Heart right ventricle (tissue), 16 donors: Measurements from ENCODE around the gene AGMAT. TPM values are rescaled to one million over a fixed set of nuclear protein-coding genes. Genes with fewer than 3 reads are reported as not detected.

Experiments
- ATAC-seq, 8 donors: fragments of 200-7000 bp; cut with Tn5 transposase; one replicate each; pipeline ENCODE4 v1.9.1; 2020; ENCODE audit warnings: mild to moderate bottlenecking in 8 of 8, moderate library complexity in 8 of 8, moderate number of reproducible peaks in 1 of 8
- DNase-seq, 2 donors: peaks; one replicate each; pipeline ENCODE4 v3.0.0-alpha.2; 2020
- H3K27ac ChIP-seq, 10 donors: fragments of 200-600 bp; sonication (generic) in 2 of 10; one replicate each; pipeline versions ENCODE4 v1.5.0 to v1.8.0; 2020 to 2022; ENCODE audit warnings: mild to moderate bottlenecking in 3 of 10
- H3K27me3 ChIP-seq, 7 donors: fragments of 200-600 bp; one replicate each; pipeline ENCODE4 v1.8.0; 2021 to 2022; ENCODE audit warnings: mild to moderate bottlenecking in 2 of 7
- H3K36me3 ChIP-seq, 9 donors: fragments of 200-600 bp; sonication (generic) in 1 of 9; one replicate each; pipeline versions ENCODE4 v1.5.0 to v1.8.0; 2020 to 2022; ENCODE audit warnings: mild to moderate bottlenecking in 2 of 9
- H3K4me1 ChIP-seq, 9 donors: fragments of 200-600 bp; sonication (generic) in 1 of 9; one replicate each; pipeline versions ENCODE4 v1.5.0 to v1.8.0; 2020 to 2022; ENCODE audit warnings: mild to moderate bottlenecking in 4 of 9
- H3K4me3 ChIP-seq, 10 donors: fragments of 200-600 bp; sonication (generic) in 2 of 10; one replicate each; pipeline versions ENCODE4 v1.5.0 to v1.8.0; 2020 to 2022; ENCODE audit warnings: mild to moderate bottlenecking in 7 of 10, moderate library complexity in 2 of 10
- H3K9me3 ChIP-seq, 11 donors: fragments of 200-600 bp in 10 of 11; sonication (generic) in 2 of 11; one replicate each; pipeline versions ENCODE4 v1.5.0 to v1.8.0; 2013 to 2022; ENCODE audit warnings: mild to moderate bottlenecking in 2 of 11, control low read depth in 1 of 11, moderate library complexity in 1 of 11
- WGBS, 2 donors: extraction: QIAGEN DNeasy Blood & Tissue Kit; methylation state at CpG; one replicate each; pipeline ENCODE4 v1.1.7; 2013; ENCODE audit warnings: inconsistent platforms in 1 of 2; 5-methylcytosine and 5-hydroxymethylcytosine counted together
- intact Hi-C, 10 donors: fragments of 100-400 bp; cut with DNase I; formaldehyde crosslinking; loops; one replicate each; pipeline versions ENCODE4 v1.11.1 to v1.14.2; 2022
- polyA plus RNA-seq, 2 donors: library from polyadenylated mRNA; stranded (reverse); fragments of 200-250 nt; gene quantifications; one replicate each; pipeline ENCODE4 v1.2.3, GENCODE V29; 2013
- total RNA-seq, 10 donors: library from RNA; stranded (reverse); fragmentation: NEBNext Ultra II Directional in 3 of 10; extraction: Animal tissue kit (Norgen Biotek cat#: 25700) in 3 of 10; gene quantifications; one replicate each; pipeline versions ENCODE4 v1.2.1 to v1.2.4, GENCODE V29; 2021 to 2023
- TF ChIP-seq, protein P1 (sequence below), 9 donors: fragments of 200-600 bp; sonication (generic) in 2 of 9; IDR thresholded peaks; one replicate each; pipeline versions ENCODE4 v1.5.0 to v1.8.0; 2021 to 2022; ENCODE audit warnings: antibody characterized with exemption in 9 of 9, mild to moderate bottlenecking in 5 of 9, moderate library complexity in 1 of 9
- donor health status: Arrhythmogenic right ventricular cardiomyopathy.
- donor health status: ischemic (EF 13 %, LVEDD 7.1; RV severe dilation, severe dysfunction).
- donor health status: healthy with polysubstance abuse.
- donor health status: DM: no; HTN: yes; CAD: no.
- donor health status: DM: no; HTN: no; CAD: no.
- donor health status: ischemic (EF 25% LVEDD 6.9; RV normal size, moderate dysfunction).
- donor health status: ischemic (EF 25% LVEDD 5.7; RV mildly dilated, moderate dysfunction).
- donor health status: healthy.
- donor health status: DM: yes; HTN: yes; CAD: no.
- donor health status: Ischemic cardiomyopathy.
- donor health status: ischemic (EF 35%, LVEDD 5.7; RV mildly dilated, moderate dysfunction).
- donor health status: nonischemic (EF 11% LVEDD 7.7; RV severe dilation, severe dysfunction).
- donor health status: DM: yes; HTN: yes; CAD: no.
- donor health status: PGD.
- donor health status: ischemic (EF 29% LVEDD 5.4; RV normal size, mild dysfunction).
- donor health status: nonischemic (EF 23%, LVEDD 6.1; RV moderate dilation, normal function).

The AGMAT gene
- total and polyA plus RNA-seq, 12 donors = 0.06 to 0.30 (median 0.23) TPM; not detected in 5

DNA sequence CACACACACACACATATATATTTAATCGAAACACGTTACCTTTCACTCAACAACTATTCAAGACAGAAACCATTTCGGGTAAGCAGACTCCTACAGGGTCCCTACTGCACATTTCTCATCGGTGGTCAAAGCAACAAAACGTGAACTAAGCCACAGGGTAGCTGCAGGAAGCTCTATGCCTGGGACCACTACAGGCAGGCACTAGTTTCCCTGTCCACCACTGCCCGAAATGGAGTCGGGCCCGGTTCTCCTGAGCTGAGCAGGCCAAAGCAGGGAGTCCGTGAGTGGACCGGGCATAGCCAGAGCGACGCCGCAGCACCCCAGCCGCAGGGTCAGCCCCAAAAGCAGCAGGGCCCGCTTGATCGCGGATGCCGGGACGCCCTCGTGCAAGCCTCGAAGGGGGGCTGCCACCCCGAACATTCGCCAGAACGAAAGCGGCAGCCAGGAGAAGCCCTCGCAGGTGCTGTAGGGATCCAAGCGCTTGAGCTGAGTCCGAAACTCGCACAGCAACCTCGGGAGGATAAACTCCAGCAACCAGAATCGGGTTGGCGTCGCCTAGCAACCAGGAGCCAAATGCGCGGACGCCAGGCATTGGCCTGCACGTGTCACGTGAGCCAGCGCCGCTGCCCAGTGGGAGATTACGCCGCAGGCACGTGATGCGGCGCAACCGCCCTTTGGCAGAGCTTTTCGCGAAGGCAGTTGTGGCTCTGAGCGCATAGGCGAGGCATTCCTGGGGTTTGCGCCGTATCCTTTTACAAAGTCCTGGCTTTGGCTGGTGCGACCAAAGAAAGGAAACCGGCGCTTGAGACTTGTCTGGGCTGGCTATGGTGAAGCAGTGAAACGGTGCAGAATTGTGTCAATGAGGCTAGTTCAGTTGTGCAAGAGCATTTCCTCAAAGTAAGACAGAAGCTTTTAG, 18.5 kb upstream of the AGMAT start:
- peak; percentile 96 to 97 for DNase-seq
- intact Hi-C loops = loop anchor here in 3 of 10 donors (1.0 to 10.0 kb wide), 2 partner anchors 14 to 91 kb away; partner anchors contain the start of gene DDI2 (in 2 of the 3)
- H3K36me3 ChIP-seq = no peaks in the 10 kb centered on the region
- 2% methylated on average over 56 of the region's 56 CpGs for WGBS, 2 donors
- no peaks in the 10 kb centered on the region for H3K9me3 ChIP-seq
- peak; percentile 96 to 99 (median 99) for ATAC-seq
- TF ChIP-seq, protein P1, sequence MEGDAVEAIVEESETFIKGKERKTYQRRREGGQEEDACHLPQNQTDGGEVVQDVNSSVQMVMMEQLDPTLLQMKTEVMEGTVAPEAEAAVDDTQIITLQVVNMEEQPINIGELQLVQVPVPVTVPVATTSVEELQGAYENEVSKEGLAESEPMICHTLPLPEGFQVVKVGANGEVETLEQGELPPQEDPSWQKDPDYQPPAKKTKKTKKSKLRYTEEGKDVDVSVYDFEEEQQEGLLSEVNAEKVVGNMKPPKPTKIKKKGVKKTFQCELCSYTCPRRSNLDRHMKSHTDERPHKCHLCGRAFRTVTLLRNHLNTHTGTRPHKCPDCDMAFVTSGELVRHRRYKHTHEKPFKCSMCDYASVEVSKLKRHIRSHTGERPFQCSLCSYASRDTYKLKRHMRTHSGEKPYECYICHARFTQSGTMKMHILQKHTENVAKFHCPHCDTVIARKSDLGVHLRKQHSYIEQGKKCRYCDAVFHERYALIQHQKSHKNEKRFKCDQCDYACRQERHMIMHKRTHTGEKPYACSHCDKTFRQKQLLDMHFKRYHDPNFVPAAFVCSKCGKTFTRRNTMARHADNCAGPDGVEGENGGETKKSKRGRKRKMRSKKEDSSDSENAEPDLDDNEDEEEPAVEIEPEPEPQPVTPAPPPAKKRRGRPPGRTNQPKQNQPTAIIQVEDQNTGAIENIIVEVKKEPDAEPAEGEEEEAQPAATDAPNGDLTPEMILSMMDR (IDR thresholded peaks at IDR 0.05) = no peak
- H3K27me3 ChIP-seq = no peaks in the 10 kb centered on the region
- peak overlapping the region; percentile 68 to 95 (median 75) for H3K4me3 ChIP-seq
- peaks cover 2 to 27% (median 18%) of the 10 kb centered on the region in 9 donors for H3K4me1 ChIP-seq
- H3K27ac ChIP-seq = peak overlapping the region in 9 of 10 donors; percentile 73 to 89 (median 79)

DNA sequence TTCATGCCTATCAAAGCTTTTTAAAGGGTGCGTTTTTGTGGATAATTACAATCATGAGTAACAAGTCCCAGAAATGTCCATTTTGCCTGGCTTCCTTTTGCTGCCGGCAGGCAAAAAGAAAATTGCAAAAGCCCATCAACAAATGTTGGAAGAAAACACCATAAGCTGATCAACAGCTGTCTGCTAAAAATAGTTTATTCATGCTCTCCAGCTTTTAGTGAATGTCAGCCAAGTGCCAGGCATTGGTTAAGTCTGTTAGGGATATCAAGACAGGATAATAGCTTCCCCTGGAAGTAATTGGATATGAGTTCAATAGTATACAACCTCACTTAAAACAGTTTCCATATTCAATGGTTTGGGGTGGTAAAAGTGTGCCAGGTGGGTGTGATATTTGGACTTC, 13.6 kb upstream of the AGMAT start:
- peak overlapping the region in 3 of 10 donors; percentile 18 to 49 (median 36) for H3K27ac ChIP-seq
- WGBS, 2 donors = 24 to 29% methylated on average over 2 of the region's 2 CpGs
- intact Hi-C loops = loop anchor here in 7 of 10 donors (5.0 to 10.0 kb wide), 2 partner anchors 144 to 146 kb away; partner anchors contain the start of gene TMEM82 (in 7 of the 7)
- H3K36me3 ChIP-seq = no peaks in the 10 kb centered on the region
- H3K9me3 ChIP-seq = no peaks in the 10 kb centered on the region
- peaks cover 0 to 42% (median 21%) of the 10 kb centered on the region in 9 donors for H3K4me1 ChIP-seq
- DNase-seq = no peak
- no peak overlapping the region for H3K4me3 ChIP-seq
- H3K27me3 ChIP-seq = no peaks in the 10 kb centered on the region
- no peak for ATAC-seq
- TF ChIP-seq, protein P1 (IDR thresholded peaks at IDR 0.05) = no peak

DNA sequence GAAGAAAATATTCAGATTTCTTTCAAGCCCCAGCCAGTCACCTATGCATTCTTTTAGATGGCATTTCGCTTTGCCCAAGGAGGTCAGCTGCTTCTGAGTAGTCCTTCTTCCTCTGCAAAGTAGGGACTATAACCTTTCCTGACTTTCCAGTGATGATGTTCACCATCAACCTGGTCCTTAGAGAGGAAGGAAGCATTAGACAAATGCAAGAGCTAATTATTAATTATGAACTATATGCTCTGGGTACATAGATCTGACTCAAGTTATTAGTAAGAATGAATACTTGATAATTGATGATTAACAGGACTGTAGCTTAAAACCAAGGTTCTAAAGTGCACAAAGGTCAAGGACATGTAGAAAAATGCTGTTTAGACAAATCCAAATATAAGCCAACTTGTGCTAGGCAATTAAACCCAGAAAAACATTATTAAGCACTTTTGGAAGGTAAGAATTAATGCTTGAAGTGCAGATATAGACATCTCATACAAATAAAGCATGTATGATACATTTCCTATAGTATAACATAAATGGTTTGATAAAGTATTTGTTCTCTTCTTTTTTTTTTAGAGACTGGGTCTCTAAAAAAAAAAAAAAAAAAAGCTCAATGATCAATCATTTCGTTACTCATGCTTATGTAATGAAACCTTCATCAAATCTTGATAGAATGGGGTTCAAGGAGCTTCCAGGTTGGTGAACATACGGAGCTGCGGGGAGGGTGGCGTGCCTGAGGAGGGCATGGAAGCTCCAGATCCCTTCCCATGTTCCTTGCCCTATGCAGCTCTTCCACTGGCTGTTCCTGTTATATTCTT, 11.2 kb upstream of the AGMAT start:
- Histone ChIP-seq H3K27ac (peak overlapping the region in 2 of 10 donors; percentile 3 to 45), H3K4me1 (peaks cover 0 to 27% (median 12%) of the 10 kb centered on the region in 9 donors), H3K4me3 (no peak overlapping the region), H3K36me3 (no peaks in the 10 kb centered on the region), H3K27me3 (no peaks in the 10 kb centered on the region), H3K9me3 (no peaks in the 10 kb centered on the region)
- intact Hi-C loops = loop anchor here in 8 of 10 donors (2.0 to 10.0 kb wide), 3 partner anchors 145 to 149 kb away; partner anchors contain the start of gene TMEM82 (in 7 of the 8)
- DNase-seq (no peak), ATAC-seq (no peak)
- TF ChIP-seq, protein P1 (IDR thresholded peaks at IDR 0.05) = no peak
- WGBS, 2 donors = 79 to 85% methylated on average over 5 of the region's 5 CpGs

- Histone ChIP-seq H3K4me1 (peaks cover 0 to 11% (median 0%) of the 10 kb centered on the region in 9 donors), H3K9me3 (no peaks in the 10 kb centered on the region), H3K36me3 (no peaks in the 10 kb centered on the region), H3K4me3 (no peak overlapping the region), H3K27me3 (peaks cover 0 to 6% (median 0%) of the 10 kb centered on the region in 7 donors), H3K27ac (no peak overlapping the region)
- no peak for DNase-seq
- TF ChIP-seq, protein P1 (IDR thresholded peaks at IDR 0.05) = no peak
- ATAC-seq = no peak
- 66 to 75% methylated on average over 5 of the region's 5 CpGs for WGBS, 2 donors
- intact Hi-C loops = loop anchor here in 4 of 10 donors (10.0 kb wide), 1 partner anchor 153 kb away; the partner anchor contains the start of gene TMEM82 (in 4 of the 4)
Observed at GRCh38 chr1:15592285-15592684, 7.4 kb upstream of the AGMAT start.
